ENCODE results near the gene APMAP. TPM values are rescaled to one million over a fixed set of nuclear protein-coding genes. Genes with fewer than 3 reads are reported as not detected.

The APMAP gene
- total and polyA plus RNA-seq, 2 of the 13 experiments (the other 11 are each of a cell fraction or from before 2014, with no cell fraction given) = 168 to 214 TPM

GRCh38 chr20:25032065-25032477 lies 39.5 kb upstream of the APMAP start (continued):
- TF ChIP-seq, protein P1, sequence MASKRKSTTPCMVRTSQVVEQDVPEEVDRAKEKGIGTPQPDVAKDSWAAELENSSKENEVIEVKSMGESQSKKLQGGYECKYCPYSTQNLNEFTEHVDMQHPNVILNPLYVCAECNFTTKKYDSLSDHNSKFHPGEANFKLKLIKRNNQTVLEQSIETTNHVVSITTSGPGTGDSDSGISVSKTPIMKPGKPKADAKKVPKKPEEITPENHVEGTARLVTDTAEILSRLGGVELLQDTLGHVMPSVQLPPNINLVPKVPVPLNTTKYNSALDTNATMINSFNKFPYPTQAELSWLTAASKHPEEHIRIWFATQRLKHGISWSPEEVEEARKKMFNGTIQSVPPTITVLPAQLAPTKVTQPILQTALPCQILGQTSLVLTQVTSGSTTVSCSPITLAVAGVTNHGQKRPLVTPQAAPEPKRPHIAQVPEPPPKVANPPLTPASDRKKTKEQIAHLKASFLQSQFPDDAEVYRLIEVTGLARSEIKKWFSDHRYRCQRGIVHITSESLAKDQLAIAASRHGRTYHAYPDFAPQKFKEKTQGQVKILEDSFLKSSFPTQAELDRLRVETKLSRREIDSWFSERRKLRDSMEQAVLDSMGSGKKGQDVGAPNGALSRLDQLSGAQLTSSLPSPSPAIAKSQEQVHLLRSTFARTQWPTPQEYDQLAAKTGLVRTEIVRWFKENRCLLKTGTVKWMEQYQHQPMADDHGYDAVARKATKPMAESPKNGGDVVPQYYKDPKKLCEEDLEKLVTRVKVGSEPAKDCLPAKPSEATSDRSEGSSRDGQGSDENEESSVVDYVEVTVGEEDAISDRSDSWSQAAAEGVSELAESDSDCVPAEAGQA (IDR thresholded peaks at IDR 0.05; ENCODE audit: low read depth) = no peak
- TF ChIP-seq, protein P1 (CRISPR knock-in tag; IDR thresholded peaks at IDR 0.05; ENCODE audit: borderline replicate concordance) = no peak
- no peak for TF ChIP-seq ZNF749 (CRISPR knock-in tag; IDR thresholded peaks at IDR 0.05; ENCODE audit: borderline replicate concordance)
- 0 out of 2 replicates have a peak, but pooled peaks have one; percentile 13 for TF ChIP-seq E2F2 (CRISPR knock-in tag; IDR thresholded peaks at IDR 0.05; ENCODE audit: borderline replicate concordance)
- TF ChIP-seq ZBTB38 (CRISPR knock-in tag; IDR thresholded peaks at IDR 0.05) = peak; percentile 63; the same call in 1 of the 2 replicates
- peak; percentile 79 for TF ChIP-seq NFYB (CRISPR knock-in tag; IDR thresholded peaks at IDR 0.05)
- peak; percentile 72 for TF ChIP-seq PTBP1 (IDR thresholded peaks at IDR 0.05; ENCODE audit: low read depth, low read length, poor library complexity, severe bottlenecking)
- TF ChIP-seq ZNF660 (CRISPR knock-in tag; IDR thresholded peaks at IDR 0.05; ENCODE audit: borderline replicate concordance, low read depth) = no peak
- TF ChIP-seq, protein P2, sequence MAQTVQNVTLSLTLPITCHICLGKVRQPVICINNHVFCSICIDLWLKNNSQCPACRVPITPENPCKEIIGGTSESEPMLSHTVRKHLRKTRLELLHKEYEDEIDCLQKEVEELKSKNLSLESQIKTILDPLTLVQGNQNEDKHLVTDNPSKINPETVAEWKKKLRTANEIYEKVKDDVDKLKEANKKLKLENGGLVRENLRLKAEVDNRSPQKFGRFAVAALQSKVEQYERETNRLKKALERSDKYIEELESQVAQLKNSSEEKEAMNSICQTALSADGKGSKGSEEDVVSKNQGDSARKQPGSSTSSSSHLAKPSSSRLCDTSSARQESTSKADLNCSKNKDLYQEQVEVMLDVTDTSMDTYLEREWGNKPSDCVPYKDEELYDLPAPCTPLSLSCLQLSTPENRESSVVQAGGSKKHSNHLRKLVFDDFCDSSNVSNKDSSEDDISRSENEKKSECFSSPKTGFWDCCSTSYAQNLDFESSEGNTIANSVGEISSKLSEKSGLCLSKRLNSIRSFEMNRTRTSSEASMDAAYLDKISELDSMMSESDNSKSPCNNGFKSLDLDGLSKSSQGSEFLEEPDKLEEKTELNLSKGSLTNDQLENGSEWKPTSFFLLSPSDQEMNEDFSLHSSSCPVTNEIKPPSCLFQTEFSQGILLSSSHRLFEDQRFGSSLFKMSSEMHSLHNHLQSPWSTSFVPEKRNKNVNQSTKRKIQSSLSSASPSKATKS (CRISPR knock-in tag; IDR thresholded peaks at IDR 0.05) = no peak
- TF ChIP-seq ZNF598 (CRISPR knock-in tag; IDR thresholded peaks at IDR 0.05; ENCODE audit: borderline replicate concordance) = no peak
- TF ChIP-seq KDM5B (CRISPR knock-in tag; IDR thresholded peaks at IDR 0.05; ENCODE audit: borderline replicate concordance) = peak; percentile 37; the same call in 1 of the 2 replicates
- no peak for TF ChIP-seq HIC2 (CRISPR knock-in tag; IDR thresholded peaks at IDR 0.05; ENCODE audit: low read depth)
- TF ChIP-seq, protein P3, sequence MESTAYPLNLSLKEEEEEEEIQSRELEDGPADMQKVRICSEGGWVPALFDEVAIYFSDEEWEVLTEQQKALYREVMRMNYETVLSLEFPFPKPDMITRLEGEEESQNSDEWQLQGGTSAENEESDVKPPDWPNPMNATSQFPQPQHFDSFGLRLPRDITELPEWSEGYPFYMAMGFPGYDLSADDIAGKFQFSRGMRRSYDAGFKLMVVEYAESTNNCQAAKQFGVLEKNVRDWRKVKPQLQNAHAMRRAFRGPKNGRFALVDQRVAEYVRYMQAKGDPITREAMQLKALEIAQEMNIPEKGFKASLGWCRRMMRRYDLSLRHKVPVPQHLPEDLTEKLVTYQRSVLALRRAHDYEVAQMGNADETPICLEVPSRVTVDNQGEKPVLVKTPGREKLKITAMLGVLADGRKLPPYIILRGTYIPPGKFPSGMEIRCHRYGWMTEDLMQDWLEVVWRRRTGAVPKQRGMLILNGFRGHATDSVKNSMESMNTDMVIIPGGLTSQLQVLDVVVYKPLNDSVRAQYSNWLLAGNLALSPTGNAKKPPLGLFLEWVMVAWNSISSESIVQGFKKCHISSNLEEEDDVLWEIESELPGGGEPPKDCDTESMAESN (CRISPR knock-in tag; conservative IDR thresholded peaks at IDR 0.05) = 0 out of 2 replicates have a peak, but pooled peaks have one; percentile 9
- TF ChIP-seq ZFP36L2 (CRISPR knock-in tag; IDR thresholded peaks at IDR 0.05) = no peak
- no peak for TF ChIP-seq KLF6 (CRISPR knock-in tag; IDR thresholded peaks at IDR 0.05)

All from HepG2 (cell line).